ENCODE data around the gene TEX30.

The TEX30 gene

GRCh38 chr13:102814025-102814607 lies 40.5 kb upstream of the TEX30 start:
- Histone ChIP-seq H3K27me3 (ENCODE audit: insufficient read depth, poor library complexity, severe bottlenecking) (no peaks in the 10 kb centered on the region), H3K4me3 (replicated peaks; ENCODE audit: insufficient read depth, low read length) (no peak overlapping the region), H3K27ac (replicated peaks) (no peak overlapping the region)
- no peak for DNase-seq (ENCODE audit: low read depth in 1 of 2, low spot score in 1 of 2)
- TF ChIP-seq REST (IDR thresholded peaks at IDR 0.05; ENCODE audit: insufficient replicate concordance, low read depth) (no peak), CTCF (IDR thresholded peaks at IDR 0.05; ENCODE audit: insufficient read depth, low read length) (no peak), POLR2AphosphoS5 (IDR thresholded peaks at IDR 0.05; ENCODE audit: low read depth) (no peak), SPI1 (IDR thresholded peaks at IDR 0.05; ENCODE audit: borderline replicate concordance, low read depth) (no peak), GABPA (IDR thresholded peaks at IDR 0.05; ENCODE audit: low read depth) (no peak)

- H3K4me3 ChIP-seq (replicated peaks; ENCODE audit: insufficient read depth, low read length), result no peak overlapping the region
- no peak overlapping the region for H3K27ac ChIP-seq (replicated peaks)
Observed at GRCh38 chr13:102812611-102813287, 39.2 kb upstream of the TEX30 start.

More at GRCh38 chr13:102812611-102813287, 39.2 kb upstream of the TEX30 start:
- no peak for TF ChIP-seq POLR2AphosphoS5 (IDR thresholded peaks at IDR 0.05; ENCODE audit: low read depth)
- no peak for TF ChIP-seq CTCF (IDR thresholded peaks at IDR 0.05; ENCODE audit: insufficient read depth, low read length)
- no peak for TF ChIP-seq SPI1 (IDR thresholded peaks at IDR 0.05; ENCODE audit: borderline replicate concordance, low read depth)
- no peak for TF ChIP-seq REST (IDR thresholded peaks at IDR 0.05; ENCODE audit: insufficient replicate concordance, low read depth)
- TF ChIP-seq GABPA (IDR thresholded peaks at IDR 0.05; ENCODE audit: low read depth), result no peak
- DNase-seq (ENCODE audit: low read depth in 1 of 2, low spot score in 1 of 2), result no peak
- H3K27me3 ChIP-seq (ENCODE audit: insufficient read depth, poor library complexity, severe bottlenecking), result no peaks in the 10 kb centered on the region
